Measurements from ENCODE around the gene LTF.

GRCh38 chr3:46417841-46418611 is 46.7 kb downstream of the LTF start:
- TF ChIP-seq EZH2 (IDR thresholded peaks at IDR 0.05) (no peak), FOXP2 (optimal IDR thresholded peaks at IDR 0.05; ENCODE audit: control extremely low read depth, extremely low read length, insufficient read depth) (no peak), POLR2AphosphoS5 (IDR thresholded peaks at IDR 0.05; ENCODE audit: borderline replicate concordance, low read depth, low read length) (no peak)

All from SK-N-MC (cell line).